ENCODE data around the gene CFAP65. TPM values are rescaled to one million over a fixed set of nuclear protein-coding genes. Genes with fewer than 3 reads are reported as not detected.

The CFAP65 gene
- total RNA-seq, 1 experiment from 2014 or later = not detected

GRCh38 chr2:218997731-218998130, 43.6 kb downstream of the CFAP65 start:
- Histone ChIP-seq H3K27me3 (ENCODE audit: low read length) (no peaks in the 10 kb centered on the region), H3K4me1 (ENCODE audit: low read length) (no peaks in the 10 kb centered on the region), H3K27ac (ENCODE audit: low read length) (no peak overlapping the region)

DNA sequence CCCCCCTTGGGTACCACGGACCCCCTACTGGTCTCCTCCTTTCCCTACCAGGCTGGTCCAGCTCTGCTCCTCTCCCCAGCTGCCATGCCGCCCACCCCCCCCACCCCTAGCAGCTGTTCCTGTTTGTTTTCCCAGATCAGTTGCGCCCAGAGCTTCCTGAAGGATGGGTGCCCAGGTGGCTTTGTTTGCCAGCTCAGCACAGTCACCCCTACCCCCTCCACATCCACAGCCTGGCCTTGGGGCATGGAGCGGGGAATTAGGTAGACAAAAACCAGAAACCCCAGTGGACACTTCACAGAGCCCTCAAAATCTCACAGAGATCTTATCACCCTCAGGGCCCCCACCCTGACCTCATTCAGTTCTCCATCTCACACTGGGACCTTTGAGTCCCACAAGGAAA, 44.4 kb downstream of the CFAP65 start:
- Histone ChIP-seq H3K4me3 (ENCODE audit: low read length) (no peak overlapping the region), H3K36me3 (ENCODE audit: insufficient read depth, low read length) (no peaks in the 10 kb centered on the region), H3K79me2 (ENCODE audit: low read length) (no peaks in the 10 kb centered on the region), H4K20me1 (ENCODE audit: insufficient read depth, low read depth, low read length) (no peaks in the 10 kb centered on the region), H3K4me1 (ENCODE audit: low read length) (no peaks in the 10 kb centered on the region), H3K9me3 (ENCODE audit: low read length) (no peaks in the 10 kb centered on the region), H3K9me2 (replicated peaks; ENCODE audit: insufficient read depth, low read length) (no peaks in the 10 kb centered on the region), H3K27me3 (ENCODE audit: low read length) (no peaks in the 10 kb centered on the region), H3K9ac (ENCODE audit: low read length) (no peak overlapping the region), H3K27ac (ENCODE audit: low read length) (no peak overlapping the region), H2AFZ (ENCODE audit: low read length) (no peak overlapping the region), H3K4me2 (ENCODE audit: low read depth, low read length, poor library complexity, severe bottlenecking) (no peak overlapping the region)
- no peak for DNase-seq

More at GRCh38 chr2:218997731-218998130, 43.6 kb downstream of the CFAP65 start:
- Histone ChIP-seq H4K20me1 (ENCODE audit: insufficient read depth, low read depth, low read length) (no peaks in the 10 kb centered on the region), H3K4me3 (ENCODE audit: low read length) (no peak overlapping the region), H3K79me2 (ENCODE audit: low read length) (no peaks in the 10 kb centered on the region), H3K9ac (ENCODE audit: low read length) (no peak overlapping the region), H3K9me3 (ENCODE audit: low read length) (no peaks in the 10 kb centered on the region), H2AFZ (ENCODE audit: low read length) (no peak overlapping the region), H3K36me3 (ENCODE audit: insufficient read depth, low read length) (no peaks in the 10 kb centered on the region), H3K9me2 (replicated peaks; ENCODE audit: insufficient read depth, low read length) (no peaks in the 10 kb centered on the region), H3K4me2 (ENCODE audit: low read depth, low read length, poor library complexity, severe bottlenecking) (no peak overlapping the region)
- no peak for DNase-seq

DNA sequence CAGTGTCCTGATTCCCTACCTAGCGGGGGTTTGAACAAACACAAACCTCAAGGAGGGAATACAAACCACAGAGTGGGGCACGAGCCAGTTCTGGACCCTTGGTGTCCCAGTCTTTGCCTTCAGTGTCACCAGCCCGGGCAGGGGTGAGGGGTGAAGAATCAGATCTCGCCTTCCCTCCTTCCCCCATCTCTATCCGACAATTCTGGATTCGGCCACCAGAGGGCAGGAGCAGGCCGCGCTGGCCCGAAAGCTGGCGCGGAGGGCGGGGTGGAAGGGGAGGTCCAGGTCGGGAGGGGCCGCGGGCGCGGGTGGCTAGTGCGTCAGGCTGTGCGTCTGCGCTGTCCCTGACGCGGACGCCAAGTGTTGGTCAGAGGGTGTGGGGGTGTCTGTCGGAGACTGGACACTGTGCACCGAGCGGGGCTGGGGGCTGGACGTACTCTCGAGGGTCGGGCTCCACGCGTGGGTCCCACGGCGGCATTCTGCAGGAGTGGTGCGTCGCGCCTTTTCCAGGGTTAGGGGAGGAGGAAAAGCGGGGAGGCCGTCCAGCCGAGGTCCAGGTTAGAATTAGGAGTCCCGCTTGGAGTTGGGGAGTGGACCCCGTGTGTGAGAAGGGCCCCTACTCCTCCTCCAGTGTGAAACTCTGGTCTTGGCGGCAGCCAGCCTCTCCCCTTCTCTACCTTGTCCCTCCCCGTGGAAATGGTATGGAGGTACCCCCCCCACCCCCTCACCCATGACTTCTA, 45.2 kb downstream of the CFAP65 start:
- Histone ChIP-seq H3K79me2 (ENCODE audit: low read length) (no peaks in the 10 kb centered on the region), H3K9me2 (replicated peaks; ENCODE audit: insufficient read depth, low read length) (no peaks in the 10 kb centered on the region), H4K20me1 (ENCODE audit: insufficient read depth, low read depth, low read length) (no peaks in the 10 kb centered on the region), H2AFZ (ENCODE audit: low read length) (no peak overlapping the region), H3K27me3 (ENCODE audit: low read length) (no peaks in the 10 kb centered on the region), H3K4me2 (ENCODE audit: low read depth, low read length, poor library complexity, severe bottlenecking) (peak overlapping the region; percentile 10), H3K27ac (ENCODE audit: low read length) (no peak overlapping the region), H3K4me3 (ENCODE audit: low read length) (no peak overlapping the region), H3K9me3 (ENCODE audit: low read length) (no peaks in the 10 kb centered on the region), H3K9ac (ENCODE audit: low read length) (no peak overlapping the region), H3K4me1 (ENCODE audit: low read length) (no peaks in the 10 kb centered on the region), H3K36me3 (ENCODE audit: insufficient read depth, low read length) (no peaks in the 10 kb centered on the region)
- peak; percentile 93 for DNase-seq

- no peak overlapping the region for H3K4me2 ChIP-seq (ENCODE audit: low read depth, low read length, poor library complexity, severe bottlenecking)
- H3K36me3 ChIP-seq (ENCODE audit: insufficient read depth, low read length) = no peaks in the 10 kb centered on the region
- H2AFZ ChIP-seq (ENCODE audit: low read length) = no peak overlapping the region
- H3K9ac ChIP-seq (ENCODE audit: low read length) = no peak overlapping the region
- DNase-seq = no peak
- H3K27ac ChIP-seq (ENCODE audit: low read length) = no peak overlapping the region
- no peaks in the 10 kb centered on the region for H3K79me2 ChIP-seq (ENCODE audit: low read length)
- no peaks in the 10 kb centered on the region for H4K20me1 ChIP-seq (ENCODE audit: insufficient read depth, low read depth, low read length)
- H3K9me3 ChIP-seq (ENCODE audit: low read length) = no peaks in the 10 kb centered on the region
- H3K4me1 ChIP-seq (ENCODE audit: low read length) = no peaks in the 10 kb centered on the region
- no peaks in the 10 kb centered on the region for H3K9me2 ChIP-seq (replicated peaks; ENCODE audit: insufficient read depth, low read length)
- H3K27me3 ChIP-seq (ENCODE audit: low read length) = no peaks in the 10 kb centered on the region
- no peak overlapping the region for H3K4me3 ChIP-seq (ENCODE audit: low read length)
Measured at GRCh38 chr2:218995561-218995960, 45.8 kb downstream of the CFAP65 start.

DNA sequence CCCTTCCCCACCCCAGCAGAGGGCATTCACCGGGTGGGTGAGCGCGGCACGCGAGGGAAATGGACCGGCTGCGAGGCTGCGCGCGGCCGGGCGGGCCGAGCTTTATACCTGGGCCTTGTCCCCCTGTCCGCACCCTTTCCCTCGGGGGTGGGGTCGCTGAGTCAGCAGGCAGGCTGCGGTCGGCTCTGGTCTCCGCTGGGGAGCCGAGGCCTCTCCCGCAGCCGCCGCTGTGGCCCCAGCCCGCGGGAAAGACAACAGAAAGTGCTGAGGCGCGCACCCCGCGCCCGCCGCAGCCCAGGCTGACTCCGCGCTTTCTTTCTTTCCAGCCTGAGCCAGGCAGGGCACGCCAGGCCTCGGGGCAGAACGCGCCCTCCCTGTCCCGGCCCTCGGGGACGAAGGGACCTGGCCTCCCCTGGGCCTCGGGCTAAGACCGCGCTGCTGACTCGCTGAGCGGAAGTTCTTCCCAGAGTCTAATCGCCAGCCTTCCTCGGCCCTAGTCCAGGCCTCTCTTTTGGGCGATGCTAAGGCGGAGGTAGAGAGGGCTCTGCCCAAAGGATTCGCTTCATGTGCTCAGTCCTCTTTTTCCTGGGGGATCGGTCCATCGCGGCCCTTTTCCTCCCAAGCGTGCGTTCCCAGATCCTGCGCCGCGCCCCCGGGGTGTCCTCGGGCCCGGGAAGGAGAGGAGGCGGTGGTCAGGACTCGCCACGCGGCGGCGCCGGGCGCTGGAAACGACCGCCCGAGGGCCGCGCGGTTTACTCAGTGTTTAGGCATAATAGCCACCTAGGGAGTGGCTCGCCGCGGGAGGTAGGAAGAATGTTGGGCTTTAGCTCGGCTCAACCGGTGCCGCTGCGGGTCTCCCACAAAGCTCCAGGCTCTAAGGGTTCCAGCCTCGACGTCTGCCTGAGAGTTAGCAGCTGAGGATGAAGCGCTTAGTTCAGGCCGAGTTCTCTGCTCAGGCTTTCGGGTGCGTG, 47.7 kb downstream of the CFAP65 start, which contains the start of gene CRYBA2:
TSS of gene CRYBA2 (minus strand) at position 78 of the 971 bp plus-strand sequence. CDS start 246 bp downstream, outside the sequence.
- H3K4me3 ChIP-seq (ENCODE audit: low read length) = no peak within 1 kb of the TSS
- H3K9ac ChIP-seq (ENCODE audit: low read length) = no peak within 1 kb of the TSS
- no peak within 1 kb of the TSS for H2AFZ ChIP-seq (ENCODE audit: low read length)
- no peaks in the 10 kb centered on the region for H4K20me1 ChIP-seq (ENCODE audit: insufficient read depth, low read depth, low read length)
- no peaks in the 10 kb centered on the region for H3K9me3 ChIP-seq (ENCODE audit: low read length)
- no peak within 1 kb of the TSS for H3K27ac ChIP-seq (ENCODE audit: low read length)
- no peaks in the 10 kb centered on the region for H3K4me1 ChIP-seq (ENCODE audit: low read length)
- H3K4me2 ChIP-seq (ENCODE audit: low read depth, low read length, poor library complexity, severe bottlenecking) = no peak within 1 kb of the TSS
- H3K36me3 ChIP-seq (ENCODE audit: insufficient read depth, low read length) = no peaks in the 10 kb centered on the region
- DNase-seq = no peak
- H3K9me2 ChIP-seq (replicated peaks; ENCODE audit: insufficient read depth, low read length) = no peaks in the 10 kb centered on the region
- H3K79me2 ChIP-seq (ENCODE audit: low read length) = no peaks in the 10 kb centered on the region
- no peaks in the 10 kb centered on the region for H3K27me3 ChIP-seq (ENCODE audit: low read length)

- H3K27me3 ChIP-seq (ENCODE audit: low read length) = no peaks in the 10 kb centered on the region
- H3K36me3 ChIP-seq (ENCODE audit: insufficient read depth, low read length) = no peaks in the 10 kb centered on the region
- H3K4me3 ChIP-seq (ENCODE audit: low read length) = no peak overlapping the region
- H3K27ac ChIP-seq (ENCODE audit: low read length) = no peak overlapping the region
- H3K79me2 ChIP-seq (ENCODE audit: low read length) = no peaks in the 10 kb centered on the region
- no peaks in the 10 kb centered on the region for H3K9me2 ChIP-seq (replicated peaks; ENCODE audit: insufficient read depth, low read length)
- H4K20me1 ChIP-seq (ENCODE audit: insufficient read depth, low read depth, low read length) = no peaks in the 10 kb centered on the region
- no peak overlapping the region for H3K4me2 ChIP-seq (ENCODE audit: low read depth, low read length, poor library complexity, severe bottlenecking)
- H3K9ac ChIP-seq (ENCODE audit: low read length) = no peak overlapping the region
- no peak overlapping the region for H2AFZ ChIP-seq (ENCODE audit: low read length)
- H3K9me3 ChIP-seq (ENCODE audit: low read length) = no peaks in the 10 kb centered on the region
- H3K4me1 ChIP-seq (ENCODE audit: low read length) = no peaks in the 10 kb centered on the region
- DNase-seq = no peak
Measured at GRCh38 chr2:218992703-218993344, 48.5 kb downstream of the CFAP65 start.

GRCh38 chr2:218992196-218992595, 49.1 kb downstream of the CFAP65 start:
- Histone ChIP-seq H3K36me3 (ENCODE audit: insufficient read depth, low read length) (no peaks in the 10 kb centered on the region), H3K79me2 (ENCODE audit: low read length) (no peaks in the 10 kb centered on the region), H3K9me2 (replicated peaks; ENCODE audit: insufficient read depth, low read length) (no peaks in the 10 kb centered on the region), H3K4me1 (ENCODE audit: low read length) (no peaks in the 10 kb centered on the region), H3K27me3 (ENCODE audit: low read length) (no peaks in the 10 kb centered on the region), H3K9me3 (ENCODE audit: low read length) (no peaks in the 10 kb centered on the region), H3K4me2 (ENCODE audit: low read depth, low read length, poor library complexity, severe bottlenecking) (no peak overlapping the region), H2AFZ (ENCODE audit: low read length) (no peak overlapping the region), H3K9ac (ENCODE audit: low read length) (no peak overlapping the region), H3K4me3 (ENCODE audit: low read length) (no peak overlapping the region), H3K27ac (ENCODE audit: low read length) (no peak overlapping the region), H4K20me1 (ENCODE audit: insufficient read depth, low read depth, low read length) (no peaks in the 10 kb centered on the region)
- no peak for DNase-seq
